BLaER1 treated with 17β-estradiol and CSF1 and Interleukin-3, amounts not matched to agents 10 nM and 100 nM (cell line): Measurements from ENCODE around the gene CNP.
"Not testable (repeated sequence)": the region's sequence is repeated elsewhere in the genome, so short reads cannot be mapped to it uniquely, and the experiment has no call there.

ENCODE experiments used
- H3K27ac ChIP-seq, 11 experiments: shearing (Covaris generic); formaldehyde crosslinking; 2 replicates each; pipeline ENCODE4 v1.8.1; 2022
- H3K27me3 ChIP-seq, 11 experiments: shearing (Covaris generic); formaldehyde crosslinking; 2 replicates each; pipeline ENCODE4 v1.8.1; 2022
- H3K36me3 ChIP-seq, 11 experiments: shearing (Covaris generic); formaldehyde crosslinking; 2 replicates each; pipeline ENCODE4 v1.8.1; 2022
- H3K4me1 ChIP-seq, 10 experiments: shearing (Covaris generic); formaldehyde crosslinking; 2 replicates each; pipeline ENCODE4 v1.8.1; 2022
- H3K4me2 ChIP-seq, 11 experiments: shearing (Covaris generic); formaldehyde crosslinking; 2 replicates each; pipeline ENCODE4 v1.8.1; 2022
- H3K4me3 ChIP-seq, 10 experiments: shearing (Covaris generic); formaldehyde crosslinking; 2 replicates each; pipeline ENCODE4 v1.8.1; 2022
- H3K9ac ChIP-seq, 11 experiments: shearing (Covaris generic); formaldehyde crosslinking; 2 replicates each; pipeline ENCODE4 v1.8.1; 2022
- H3K9me3 ChIP-seq, 11 experiments: shearing (Covaris generic); formaldehyde crosslinking; replicated peaks in 1 of 11; 2 replicates each; pipeline ENCODE4 v1.8.1; 2022
- H4K20me1 ChIP-seq, 11 experiments: shearing (Covaris generic); formaldehyde crosslinking; 2 replicates each; pipeline ENCODE4 v1.8.1; 2022
- Cebpa-rat ChIP-seq, 11 experiments: shearing (Covaris generic); IDR thresholded peaks; 2 replicates each; pipeline ENCODE4 v1.8.1; 2022

CNP gene

DNA sequence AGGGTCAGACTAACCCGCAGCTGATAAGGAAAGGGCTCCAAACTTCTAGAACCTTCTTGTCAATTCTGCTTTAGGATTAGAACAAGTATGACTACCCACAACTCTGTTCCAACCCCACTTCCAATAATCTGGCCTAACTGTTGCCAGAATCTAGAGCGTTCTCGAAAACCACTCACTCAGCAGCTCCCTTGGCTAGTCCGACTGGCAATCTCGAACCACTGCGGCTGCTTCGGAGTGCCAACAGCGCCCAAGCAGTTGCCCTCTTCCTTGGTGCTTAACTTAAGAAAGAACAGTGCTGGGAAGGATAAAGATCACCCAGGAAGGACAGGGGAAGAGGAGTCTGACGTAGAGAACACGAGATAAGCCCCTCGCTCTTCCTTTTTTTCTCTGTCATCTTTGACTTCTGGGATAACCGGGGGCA lies 49.8 kb downstream of the CNP start:
- peak overlapping the region; percentile 79 to 98 (median 90) for H3K4me3 ChIP-seq
- H3K9ac ChIP-seq: peak overlapping the region; percentile 93 to 100 (median 97)
- H3K9me3 ChIP-seq: peaks cover 0 to 4% (median 0%) of the 10 kb centered on the region in 11 experiments; a peak in 1 of 22 replicates
- peak overlapping the region; percentile 94 to 100 (median 97) for H3K27ac ChIP-seq
- peaks cover 9 to 38% (median 37%) of the 10 kb centered on the region in 11 experiments; a peak in 19 of 22 replicates for H4K20me1 ChIP-seq
- peaks cover 38 to 74% (median 64%) of the 10 kb centered on the region in 10 experiments for H3K4me1 ChIP-seq
- no peaks in the 10 kb centered on the region for H3K27me3 ChIP-seq
- TF ChIP-seq Cebpa-rat (IDR thresholded peaks at IDR 0.05): no peak
- peaks cover 5 to 48% (median 40%) of the 10 kb centered on the region in 11 experiments; a peak in 20 of 22 replicates for H3K36me3 ChIP-seq
- H3K4me2 ChIP-seq: peak overlapping the region; percentile 81 to 96 (median 89)

DNA sequence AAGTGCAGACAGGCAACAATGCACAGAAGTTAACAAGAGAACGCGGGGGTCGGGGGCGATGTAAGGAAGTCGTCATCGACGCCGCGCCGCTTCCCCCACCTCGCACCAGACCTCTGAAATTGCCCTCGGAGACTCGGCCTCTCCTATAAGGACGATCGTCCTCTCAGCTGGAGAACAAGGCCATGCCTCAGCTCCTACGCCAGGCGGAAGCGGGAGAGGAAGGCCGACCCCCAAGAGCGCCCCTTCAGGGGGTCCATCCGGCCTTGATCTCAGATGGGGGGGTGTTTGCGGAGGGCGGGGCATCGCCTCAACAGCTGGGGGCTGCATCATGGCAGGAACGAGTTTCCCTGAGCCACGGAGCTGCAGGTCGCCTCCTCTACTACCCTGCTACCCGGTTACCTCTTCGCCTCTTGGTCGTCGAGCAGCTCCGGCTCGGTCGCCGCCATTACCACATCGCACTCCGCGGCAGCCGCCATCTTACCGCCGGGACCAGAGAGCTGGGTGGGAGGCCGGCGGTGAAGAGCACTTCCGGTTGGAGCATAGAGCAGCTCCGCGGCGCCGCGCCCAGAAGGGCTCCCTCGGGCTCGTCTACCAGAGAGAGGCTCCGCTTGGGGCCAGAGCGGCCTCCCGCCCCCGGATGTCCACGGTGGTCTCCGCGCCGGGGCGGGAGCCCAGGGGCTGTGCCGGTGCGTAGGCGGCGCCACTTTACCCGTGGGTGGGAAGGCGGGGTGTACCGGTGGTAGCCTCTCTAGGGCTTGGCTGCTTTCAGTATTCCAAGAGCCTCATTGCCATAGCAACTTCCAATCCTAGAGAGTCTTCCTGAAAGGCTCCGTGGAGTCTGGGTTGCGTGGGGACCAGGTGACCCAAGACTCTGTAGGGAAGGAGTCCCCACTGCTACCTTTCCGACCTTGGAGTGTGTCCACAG lies 50.6 kb downstream of the CNP start, which contains the start of gene DNAJC7:
DNAJC7 (minus strand) TSS at position 499 of the 925 bp plus-strand sequence; CDS start at position 476, 23 bp downstream.
- peaks cover 41 to 74% (median 62%) of the 10 kb centered on the region in 10 experiments for H3K4me1 ChIP-seq
- H3K9me3 ChIP-seq: no peaks in the 10 kb centered on the region
- H4K20me1 ChIP-seq: peaks cover 9 to 30% (median 30%) of the 10 kb centered on the region in 11 experiments; a peak in 19 of 22 replicates
- H3K4me3 ChIP-seq: peak within 1 kb of the TSS; percentile 79 to 98 (median 90)
- H3K4me2 ChIP-seq: peak within 1 kb of the TSS; percentile 81 to 98 (median 89)
- TF ChIP-seq Cebpa-rat (IDR thresholded peaks at IDR 0.05): no peak
- H3K27me3 ChIP-seq: no peaks in the 10 kb centered on the region
- peaks cover 13 to 48% (median 38%) of the 10 kb centered on the region in 11 experiments for H3K36me3 ChIP-seq
- peak within 1 kb of the TSS; percentile 93 to 100 (median 97) for H3K9ac ChIP-seq
- peak within 1 kb of the TSS; percentile 94 to 100 (median 97) for H3K27ac ChIP-seq

DNA sequence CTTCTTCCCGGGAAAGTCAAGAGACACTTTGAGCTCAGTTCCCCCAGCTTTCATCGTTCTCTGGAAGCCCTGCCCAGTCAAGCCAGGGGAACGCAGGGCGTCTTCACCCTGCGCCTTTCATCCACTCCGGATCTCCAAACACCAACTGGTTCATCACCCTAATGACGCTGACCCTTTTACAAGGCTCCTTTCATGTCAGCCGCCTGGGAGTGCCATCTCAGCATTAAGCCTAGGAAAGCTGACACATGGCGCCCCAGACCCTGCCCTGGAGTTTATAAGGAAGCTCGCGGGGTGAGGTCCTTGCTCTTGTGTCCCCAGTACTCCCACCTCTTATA lies 51.2 kb downstream of the CNP start:
- peaks cover 41 to 74% (median 59%) of the 10 kb centered on the region in 10 experiments for H3K4me1 ChIP-seq
- H3K9ac ChIP-seq: peak overlapping the region; percentile 93 to 100 (median 97)
- H3K36me3 ChIP-seq: peaks cover 19 to 48% (median 38%) of the 10 kb centered on the region in 11 experiments
- peaks cover 7 to 24% (median 23%) of the 10 kb centered on the region in 11 experiments; a peak in 19 of 22 replicates for H4K20me1 ChIP-seq
- H3K4me2 ChIP-seq: peak overlapping the region; percentile 81 to 98 (median 88)
- TF ChIP-seq Cebpa-rat (IDR thresholded peaks at IDR 0.05): no peak
- no peaks in the 10 kb centered on the region for H3K9me3 ChIP-seq
- H3K27me3 ChIP-seq: no peaks in the 10 kb centered on the region
- H3K27ac ChIP-seq: peak overlapping the region; percentile 94 to 100 (median 97)
- H3K4me3 ChIP-seq: peak overlapping the region; percentile 79 to 98 (median 90)

DNA sequence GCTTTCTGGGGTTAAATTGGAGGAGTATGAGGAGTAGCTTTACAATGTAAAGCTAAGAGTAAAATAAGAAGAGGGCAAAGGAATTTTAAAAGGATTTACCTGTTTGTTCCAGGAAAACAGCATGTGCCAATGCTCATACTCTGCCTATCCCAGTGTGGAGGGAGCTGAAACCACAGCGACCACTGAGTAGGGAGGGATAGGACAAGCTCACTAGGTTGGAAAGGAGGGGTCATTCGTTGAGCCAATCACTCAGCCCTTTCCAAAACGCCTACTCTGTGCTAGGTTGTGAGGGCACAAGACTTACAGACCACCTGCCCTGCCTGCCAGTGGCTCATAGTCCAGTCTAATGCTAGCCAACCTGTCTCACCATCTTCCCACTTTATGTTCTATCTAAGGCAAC lies 51.7 kb downstream of the CNP start:
- Histone ChIP-seq H3K9ac (peak overlapping the region in 3 of 11 experiments; percentile 96 to 99 (median 99); a peak in 5 of 22 replicates), H3K4me3 (peak overlapping the region; percentile 79 to 98 (median 90); a peak in 19 of 20 replicates), H3K36me3 (peaks cover 24 to 48% (median 38%) of the 10 kb centered on the region in 11 experiments), H4K20me1 (peaks cover 2 to 19% (median 18%) of the 10 kb centered on the region in 11 experiments; a peak in 19 of 22 replicates), H3K27me3 (no peaks in the 10 kb centered on the region), H3K9me3 (no peaks in the 10 kb centered on the region), H3K4me2 (peak overlapping the region; percentile 81 to 98 (median 88)), H3K4me1 (peaks cover 41 to 74% (median 57%) of the 10 kb centered on the region in 10 experiments), H3K27ac (peak overlapping the region in 9 of 11 experiments; percentile 94 to 100 (median 98); a peak in 15 of 22 replicates)
- no peak for TF ChIP-seq Cebpa-rat (IDR thresholded peaks at IDR 0.05)

DNA sequence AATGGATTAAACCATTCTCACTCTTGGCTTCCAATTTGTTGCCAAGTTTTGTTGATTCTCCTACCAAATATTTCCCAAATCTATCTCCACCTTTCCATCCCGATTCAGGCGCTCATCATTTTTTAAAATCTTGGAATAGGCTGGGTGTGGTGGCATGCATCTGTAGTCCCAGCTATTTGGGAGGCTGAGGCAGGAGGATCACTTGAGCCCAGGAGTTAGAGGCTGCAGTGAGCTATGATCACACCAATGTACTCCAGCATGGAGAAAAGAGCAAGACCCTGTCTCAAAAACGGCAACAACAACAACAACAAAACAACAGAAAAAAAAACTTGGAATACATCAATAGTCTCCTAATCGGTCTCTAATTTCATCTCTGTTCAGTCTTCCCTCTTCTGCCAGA lies 52.4 kb downstream of the CNP start:
- Histone ChIP-seq H3K27ac (no peak overlapping the region), H3K4me3 (no peak overlapping the region), H3K36me3 (peaks cover 29 to 48% (median 39%) of the 10 kb centered on the region in 11 experiments), H3K9ac (no peak overlapping the region), H4K20me1 (peaks cover 0 to 13% (median 12%) of the 10 kb centered on the region in 11 experiments; a peak in 14 of 22 replicates), H3K9me3 (no peaks in the 10 kb centered on the region), H3K27me3 (no peaks in the 10 kb centered on the region), H3K4me2 (0 out of 22 replicates have a peak overlapping the region, but pooled peaks of 1 of the 11 experiments have one; percentile 25), H3K4me1 (peaks cover 42 to 74% (median 58%) of the 10 kb centered on the region in 10 experiments)
- TF ChIP-seq Cebpa-rat (IDR thresholded peaks at IDR 0.05): no peak

DNA sequence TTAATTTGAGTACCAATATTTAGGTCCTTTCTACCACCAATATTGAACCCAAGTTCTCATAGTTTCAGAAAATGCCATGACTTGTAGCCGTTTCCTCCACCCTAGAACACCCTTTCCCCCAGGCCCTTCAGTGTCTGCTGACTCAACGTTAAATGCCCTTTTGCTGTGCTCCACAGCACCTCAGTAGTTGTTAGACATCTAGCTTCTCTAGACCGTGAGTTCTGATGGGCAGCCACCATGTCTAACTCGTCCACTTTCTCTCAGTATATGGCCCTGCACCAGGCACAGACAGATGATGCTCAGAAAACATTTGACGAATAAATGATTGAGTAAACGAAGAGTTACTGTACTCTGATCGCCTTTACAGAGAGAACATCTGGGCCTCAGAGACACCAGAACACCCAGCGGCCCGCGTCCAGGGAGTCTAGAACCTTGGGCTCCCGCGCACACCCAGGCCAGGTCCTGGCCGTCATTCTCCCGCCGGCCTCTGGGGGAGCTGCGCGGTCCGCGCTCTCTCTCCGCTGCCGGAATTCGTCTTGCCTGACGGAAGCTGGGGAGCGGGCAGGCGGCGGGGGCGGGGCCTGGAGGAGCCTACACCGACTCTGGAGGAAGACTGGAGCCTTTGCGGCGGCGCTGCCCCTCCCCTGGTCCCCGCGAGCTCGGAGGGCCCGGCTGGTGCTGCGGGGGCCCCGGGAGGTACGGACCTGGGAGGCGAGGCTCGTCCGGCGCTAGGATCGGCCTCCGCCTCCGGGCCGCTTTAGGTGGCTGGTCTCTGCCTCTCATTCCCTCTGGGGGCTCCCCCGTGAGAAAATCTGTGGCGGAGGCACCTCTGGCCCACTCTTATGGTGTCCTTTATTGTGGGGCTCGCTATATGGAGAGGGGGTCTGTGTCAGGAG lies 53.2 kb downstream of the CNP start, which contains the start of gene NKIRAS2:
NKIRAS2 (plus strand) TSS at position 582 of the 896 bp plus-strand sequence. CDS start 1,488 bp downstream, outside the sequence.
- H3K4me2 ChIP-seq: peak within 1 kb of the TSS; percentile 75 to 98 (median 91)
- peaks cover 31 to 45% (median 38%) of the 10 kb centered on the region in 11 experiments for H3K36me3 ChIP-seq
- peaks cover 46 to 74% (median 60%) of the 10 kb centered on the region in 10 experiments for H3K4me1 ChIP-seq
- H3K27me3 ChIP-seq: no peaks in the 10 kb centered on the region
- peak within 1 kb of the TSS; percentile 85 to 92 (median 88) for H3K27ac ChIP-seq
- H3K4me3 ChIP-seq: peak within 1 kb of the TSS; percentile 78 to 98 (median 90)
- no peaks in the 10 kb centered on the region for H3K9me3 ChIP-seq
- H3K9ac ChIP-seq: peak within 1 kb of the TSS; percentile 91 to 96 (median 93)
- peaks cover 0 to 5% (median 4%) of the 10 kb centered on the region in 11 experiments; a peak in 8 of 22 replicates for H4K20me1 ChIP-seq
- no peak for TF ChIP-seq Cebpa-rat (IDR thresholded peaks at IDR 0.05)

DNA sequence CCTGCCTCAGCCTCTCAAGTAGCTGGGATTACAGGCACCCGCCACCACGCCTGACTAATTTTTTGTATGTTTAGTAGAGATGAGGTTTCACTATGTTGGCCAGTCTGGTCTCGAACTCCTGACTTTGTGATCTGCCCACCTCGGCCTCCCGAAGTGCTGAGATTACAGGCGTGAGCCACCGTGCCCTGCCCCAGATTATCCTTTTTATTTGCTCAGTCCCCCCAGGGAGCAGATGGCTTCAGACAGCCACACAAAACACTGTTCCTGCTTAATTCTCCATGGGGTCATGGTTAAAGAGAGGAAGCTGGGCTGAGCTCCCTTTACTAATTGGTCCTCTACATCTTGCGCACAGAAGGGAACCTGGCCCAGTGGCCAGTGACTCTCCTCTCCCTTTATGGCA lies 54.2 kb downstream of the CNP start:
- Histone ChIP-seq H3K4me2 (peak overlapping the region; percentile 75 to 98 (median 91)), H3K4me1 (peaks cover 40 to 74% (median 56%) of the 10 kb centered on the region in 10 experiments), H3K27ac (peak overlapping the region; percentile 85 to 92 (median 88); a peak in 21 of 22 replicates), H3K4me3 (peak overlapping the region; percentile 78 to 98 (median 90)), H3K36me3 (peaks cover 26 to 42% (median 35%) of the 10 kb centered on the region in 11 experiments), H3K9ac (peak overlapping the region; percentile 91 to 96 (median 93))
- not testable (repeated sequence) for H4K20me1 ChIP-seq, H3K9me3 ChIP-seq, H3K27me3 ChIP-seq
